PC-3 (cell line): ENCODE measurements around the gene RAP1GAP.

Experiments
- CTCF ChIP-seq: fragments of 300-600 bp; sonication (generic); conservative IDR thresholded peaks from 2 replicates; pipeline ENCODE4 v1.5.1; 2017; ENCODE audit warnings: antibody characterized with exemption, low read depth, mild to moderate bottlenecking, low read length
- EZH2 ChIP-seq: fragments of 300-600 bp; sonication (generic); IDR thresholded peaks from one replicate; pipeline ENCODE4 v1.6.1; 2017; ENCODE audit warnings: antibody characterized with exemption, mild to moderate bottlenecking, low read length; ENCODE audit not compliant: unreplicated experiment
- EZH2phosphoT487 ChIP-seq: fragments of 300-600 bp; sonication (generic); IDR thresholded peaks from 2 replicates; pipeline ENCODE4 v1.6.1; 2018; ENCODE audit warnings: mild to moderate bottlenecking, antibody characterized with exemption, low read length, borderline replicate concordance

- no peak for TF ChIP-seq CTCF
- TF ChIP-seq EZH2phosphoT487 = no peak
- no peak for TF ChIP-seq EZH2
Measured at GRCh38 chr1:21573475-21573874, 95.7 kb downstream of the RAP1GAP start.
